Right lobe of liver (tissue), 6 donors: ENCODE data around the gene PNRC1. TPM values are rescaled to one million over a fixed set of nuclear protein-coding genes. Genes with fewer than 3 reads are reported as not detected.

Experiments used
- ATAC-seq, 4 donors: fragments of 200-7000 bp; cut with Tn5 transposase; one replicate each; pipeline ENCODE4 v1.9.1; 2020; ENCODE audit warnings: mild to moderate bottlenecking in 4 of 4, moderate library complexity in 4 of 4
- DNase-seq, 3 donors: peaks; one replicate each; pipeline ENCODE4 v3.0.0-alpha.2; 2020
- H3K27ac ChIP-seq, 3 donors: fragments of 200-600 bp; one replicate each; pipeline ENCODE4 v1.8.0; 2022
- H3K27me3 ChIP-seq, 2 donors: fragments of 200-600 bp; one replicate each; pipeline ENCODE4 v1.8.0; 2022
- H3K36me3 ChIP-seq, 4 donors: fragments of 200-600 bp; sonication (generic) in 1 of 4; one replicate each; pipeline versions ENCODE4 v1.5.1 to v1.8.0; 2017 to 2022; ENCODE audit warnings: control low read depth in 1 of 4
- H3K4me1 ChIP-seq, 4 donors: fragments of 200-600 bp; sonication (generic) in 1 of 4; one replicate each; pipeline versions ENCODE4 v1.5.1 to v1.8.0; 2017 to 2022; ENCODE audit warnings: control low read depth in 1 of 4
- H3K4me3 ChIP-seq, 3 donors: fragments of 200-600 bp; one replicate each; pipeline ENCODE4 v1.8.0; 2022
- H3K9me3 ChIP-seq, 4 donors: fragments of 200-600 bp; sonication (generic) in 1 of 4; one replicate each; pipeline versions ENCODE4 v1.5.1 to v1.8.0; 2017 to 2022; ENCODE audit warnings: control low read depth in 1 of 4
- POLR2A ChIP-seq: fragments of 450-650 bp; IDR thresholded peaks from one replicate; pipeline ENCODE4 v1.6.1; 2017; ENCODE audit warnings: antibody characterized with exemption, mild to moderate bottlenecking
- WGBS: methylation state at CpG from one replicate; pipeline ENCODE4 v1.1.6; 2018; ENCODE audit warnings: low coverage, low lambda C conversion rate; ENCODE audit not compliant: insufficient coverage; ENCODE audit errors: missing lambda C conversion rate; 5-methylcytosine and 5-hydroxymethylcytosine counted together
- intact Hi-C, 2 donors: fragments of 100-400 bp; cut with DNase I; formaldehyde crosslinking; loops; one replicate each; pipeline versions ENCODE4 v1.11.2 to v1.14.1; 2022
- total RNA-seq, 6 experiments: library from RNA; depleted of rRNA in 2 of 6; stranded (reverse); fragments of >200 nt in 2 of 6; fragmentation: NEBNext Ultra II Directional in 3 of 6; extraction: Animal tissue kit (Norgen Biotek cat#: 25700) in 3 of 6; gene quantifications; one replicate each; pipeline versions ENCODE4 v1.1.0 to v1.2.4, GENCODE V29; 2016 to 2023
- TF ChIP-seq, protein P1 (sequence below), 4 donors: fragments of 200-600 bp in 3 of 4; fragments of 450-650 bp in 1 of 4; IDR thresholded peaks; one replicate each; pipeline versions ENCODE4 v1.5.1 to v1.8.0; 2016 to 2022; ENCODE audit warnings: antibody characterized with exemption in 4 of 4, mild to moderate bottlenecking in 2 of 4
- donor health status: DM: no; HTN: yes; CAD: no.
- donor health status: DM: no; HTN: no; CAD: no.
- donor health status: DM: no; HTN: no; CAD: no.
- donor health status: DM: no; HTN: yes; CAD: no.
- donor health status: DM: no; HTN: yes; CAD: no.

The PNRC1 gene
- total RNA-seq, 6 experiments from 2014 or later: 55.4 to 182 (median 105) TPM

GRCh38 chr6:89073840-89074239 is 6.7 kb upstream of the PNRC1 start:
- TF ChIP-seq, protein P1, sequence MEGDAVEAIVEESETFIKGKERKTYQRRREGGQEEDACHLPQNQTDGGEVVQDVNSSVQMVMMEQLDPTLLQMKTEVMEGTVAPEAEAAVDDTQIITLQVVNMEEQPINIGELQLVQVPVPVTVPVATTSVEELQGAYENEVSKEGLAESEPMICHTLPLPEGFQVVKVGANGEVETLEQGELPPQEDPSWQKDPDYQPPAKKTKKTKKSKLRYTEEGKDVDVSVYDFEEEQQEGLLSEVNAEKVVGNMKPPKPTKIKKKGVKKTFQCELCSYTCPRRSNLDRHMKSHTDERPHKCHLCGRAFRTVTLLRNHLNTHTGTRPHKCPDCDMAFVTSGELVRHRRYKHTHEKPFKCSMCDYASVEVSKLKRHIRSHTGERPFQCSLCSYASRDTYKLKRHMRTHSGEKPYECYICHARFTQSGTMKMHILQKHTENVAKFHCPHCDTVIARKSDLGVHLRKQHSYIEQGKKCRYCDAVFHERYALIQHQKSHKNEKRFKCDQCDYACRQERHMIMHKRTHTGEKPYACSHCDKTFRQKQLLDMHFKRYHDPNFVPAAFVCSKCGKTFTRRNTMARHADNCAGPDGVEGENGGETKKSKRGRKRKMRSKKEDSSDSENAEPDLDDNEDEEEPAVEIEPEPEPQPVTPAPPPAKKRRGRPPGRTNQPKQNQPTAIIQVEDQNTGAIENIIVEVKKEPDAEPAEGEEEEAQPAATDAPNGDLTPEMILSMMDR (IDR thresholded peaks at IDR 0.05): no peak
- no peak for TF ChIP-seq POLR2A
- DNase-seq: no peak
- WGBS: 56% methylated on average over 1 of the region's 2 CpGs
- Histone ChIP-seq H3K27ac (no peak overlapping the region), H3K4me1 (peaks cover 0 to 13% (median 3%) of the 10 kb centered on the region in 4 donors), H3K27me3 (no peaks in the 10 kb centered on the region), H3K36me3 (no peaks in the 10 kb centered on the region), H3K4me3 (no peak overlapping the region), H3K9me3 (no peaks in the 10 kb centered on the region)
- no peak for ATAC-seq
- intact Hi-C loops: no loop called here

DNA sequence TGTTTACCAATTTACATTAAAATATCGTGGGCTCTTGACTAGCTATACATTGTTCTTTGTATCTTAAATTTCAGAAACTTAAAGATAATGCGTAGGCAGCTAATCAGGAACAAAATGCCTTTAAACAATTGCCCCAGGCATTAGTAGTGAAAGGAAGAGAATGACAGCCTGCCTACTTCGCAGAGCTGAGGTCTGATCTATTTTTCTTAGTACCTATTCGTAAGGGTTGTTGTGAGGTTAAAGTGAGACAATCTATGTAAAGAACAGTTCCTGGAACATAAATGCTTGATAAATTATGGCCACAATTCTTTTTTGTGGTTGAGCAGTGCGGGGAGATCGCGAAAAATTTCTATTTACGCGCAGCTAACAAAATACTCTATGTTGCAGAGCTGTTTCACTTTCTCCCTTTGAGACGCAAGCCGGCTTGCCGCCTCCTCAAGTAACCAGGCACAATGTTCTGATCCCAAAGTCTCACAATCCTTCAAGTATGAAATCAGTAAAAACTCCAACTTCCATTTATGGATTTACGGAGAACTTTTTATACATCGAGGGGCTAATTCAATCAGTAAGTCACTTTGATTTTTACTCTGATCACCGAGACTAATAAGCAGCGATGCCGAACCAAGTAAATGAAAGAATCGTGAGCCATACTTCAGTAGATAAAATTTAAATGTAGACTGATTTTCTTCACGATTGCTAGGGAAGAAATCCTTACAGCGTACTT is 878 bp upstream of the PNRC1 start:
- H3K4me3 ChIP-seq: peak overlapping the region; percentile 47 to 81 (median 79)
- DNase-seq: peak in 2 of 3 donors; percentile 49 to 64
- H3K9me3 ChIP-seq: no peaks in the 10 kb centered on the region
- H3K27ac ChIP-seq: peak overlapping the region; percentile 100
- WGBS: 0% methylated on average over 20 of the region's 20 CpGs
- peaks cover 0 to 15% (median 0%) of the 10 kb centered on the region in 4 donors for H3K4me1 ChIP-seq
- peak in 1 of 4 donors; percentile 7 for ATAC-seq
- TF ChIP-seq, protein P1 (IDR thresholded peaks at IDR 0.05): no peak
- TF ChIP-seq POLR2A: peak; percentile 54
- peaks cover under 1 to 13% (median 7%) of the 10 kb centered on the region in 4 donors for H3K36me3 ChIP-seq
- H3K27me3 ChIP-seq: no peaks in the 10 kb centered on the region
- intact Hi-C loops: no loop called here

DNA sequence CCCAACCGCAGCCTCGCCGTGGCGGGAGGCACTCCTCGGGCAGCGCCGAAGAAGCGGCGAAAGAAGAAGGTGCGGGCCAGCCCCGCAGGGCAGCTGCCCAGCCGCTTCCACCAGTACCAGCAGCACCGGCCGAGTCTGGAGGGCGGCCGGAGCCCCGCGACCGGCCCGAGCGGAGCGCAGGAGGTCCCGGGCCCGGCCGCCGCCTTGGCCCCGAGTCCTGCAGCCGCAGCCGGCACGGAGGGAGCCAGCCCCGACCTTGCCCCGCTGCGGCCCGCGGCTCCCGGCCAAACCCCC is 525 bp downstream of the PNRC1 start:
- Histone ChIP-seq H3K4me3 (peak overlapping the region; percentile 77 to 81 (median 79)), H3K9me3 (no peaks in the 10 kb centered on the region), H3K4me1 (peaks cover 0 to 16% (median 0%) of the 10 kb centered on the region in 4 donors), H3K27ac (peak overlapping the region; percentile 100), H3K27me3 (no peaks in the 10 kb centered on the region), H3K36me3 (peaks cover 5 to 26% (median 13%) of the 10 kb centered on the region in 4 donors)
- peak in 1 of 4 donors; percentile 0 for ATAC-seq
- DNase-seq: no peak
- TF ChIP-seq, protein P1 (IDR thresholded peaks at IDR 0.05): no peak
- TF ChIP-seq POLR2A: no peak
- intact Hi-C loops: no loop called here
- WGBS: 0% methylated on average over 15 of the region's 36 CpGs

DNA sequence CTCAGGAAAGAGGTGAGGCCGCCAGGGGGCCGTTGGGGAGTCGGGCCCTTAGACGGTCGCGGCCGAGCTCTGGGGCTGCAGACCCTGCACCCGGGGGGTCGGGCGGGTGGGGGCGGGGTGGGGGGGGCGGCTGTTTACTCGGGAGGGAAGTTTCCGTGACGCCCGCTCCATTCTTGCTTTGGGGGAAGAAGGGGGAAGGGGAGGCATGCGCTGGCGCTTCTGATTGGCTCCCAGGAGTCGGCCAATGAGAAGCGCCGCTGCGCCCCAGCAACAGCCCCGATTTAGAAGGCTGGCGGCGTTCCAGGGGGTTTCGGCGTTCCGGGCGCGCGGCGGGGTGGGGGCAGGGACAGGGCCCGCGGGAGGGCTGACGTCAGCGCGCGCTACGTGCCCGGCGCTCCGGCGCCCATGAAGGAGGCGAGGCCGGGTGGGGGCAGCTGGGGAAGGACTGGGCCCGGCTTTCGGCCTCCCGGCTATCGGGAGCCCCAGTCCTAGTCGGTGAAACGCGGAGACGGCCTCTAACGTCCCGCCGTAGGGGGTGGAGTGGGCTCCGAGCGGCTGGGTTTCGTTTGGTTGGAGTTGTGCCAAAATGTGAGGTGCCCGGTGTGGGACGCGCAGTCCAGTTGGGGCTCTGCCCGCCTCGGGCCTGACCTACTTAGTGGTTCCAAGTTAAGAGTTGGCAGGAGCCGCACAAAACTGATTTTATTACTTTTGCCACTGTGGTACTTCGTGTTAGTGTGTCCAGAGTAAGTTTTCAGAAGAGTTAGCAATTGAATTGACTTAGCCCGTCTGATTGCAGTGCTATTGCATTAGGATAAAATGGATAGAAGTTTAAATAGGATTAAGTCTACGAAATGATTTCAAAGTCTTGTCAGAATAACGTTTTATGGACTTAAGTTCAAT is 1.1 kb downstream of the PNRC1 start:
- Histone ChIP-seq H3K36me3 (peaks cover 5 to 26% (median 13%) of the 10 kb centered on the region in 4 donors), H3K27ac (peak overlapping the region; percentile 100), H3K4me1 (peaks cover 0 to 16% (median 0%) of the 10 kb centered on the region in 4 donors), H3K9me3 (no peaks in the 10 kb centered on the region), H3K27me3 (no peaks in the 10 kb centered on the region), H3K4me3 (peak overlapping the region; percentile 77 to 81 (median 79))
- peak; percentile 90 for TF ChIP-seq POLR2A
- TF ChIP-seq, protein P1 (IDR thresholded peaks at IDR 0.05): no peak
- DNase-seq: peak; percentile 99
- intact Hi-C loops: no loop called here
- under 1% methylated on average over 12 of the region's 69 CpGs for WGBS
- peak; percentile 53 to 77 (median 72) for ATAC-seq
